Neural cell (in vitro differentiated cells): ENCODE results near the gene PRDM8. TPM values are rescaled to one million over a fixed set of nuclear protein-coding genes. Genes with fewer than 3 reads are reported as not detected.

ENCODE experiments used
- H2AFZ ChIP-seq: fragments of 200-600, 300-800 bp; sonication (generic), shearing (Covaris generic); 2 replicates; pipeline ENCODE4 v1.6.0; 2014; ENCODE audit warnings: low read depth, mild to moderate bottlenecking, antibody characterized with exemption, low read length, moderate library complexity
- H3F3A ChIP-seq: fragments of 200-600 bp; shearing (Covaris generic); 2 replicates; pipeline ENCODE4 v1.6.1; 2016; ENCODE audit warnings: mild to moderate bottlenecking, moderate library complexity, mixed read lengths, antibody characterized with exemption, low read length; ENCODE audit not compliant: insufficient read depth, poor library complexity, severe bottlenecking
- H3K27ac ChIP-seq: fragments of 200-600, 300-800 bp; sonication (generic), shearing (Covaris generic); 2 replicates; pipeline ENCODE4 v1.5.1; 2014; ENCODE audit warnings: mild to moderate bottlenecking, low read length, moderate library complexity
- H3K27me3 ChIP-seq: fragments of 300-800, 200-600 bp; sonication (generic), shearing (Covaris generic); 2 replicates; pipeline ENCODE4 v1.6.0; 2014; ENCODE audit warnings: mild to moderate bottlenecking, low read depth, low read length, moderate library complexity; ENCODE audit not compliant: insufficient read depth
- H3K36me3 ChIP-seq: fragments of 300-800, 200-600 bp; sonication (generic), shearing (Covaris generic); 2 replicates; pipeline ENCODE4 v1.5.1; 2014; ENCODE audit warnings: mild to moderate bottlenecking, antibody characterized with exemption, low read length, moderate library complexity; ENCODE audit not compliant: insufficient read depth
- H3K4me2 ChIP-seq: fragments of 300-800, 200-600 bp; sonication (generic), shearing (Covaris generic); 2 replicates; pipeline ENCODE4 v1.6.0; 2014; ENCODE audit warnings: mild to moderate bottlenecking, low read length
- H3K4me3 ChIP-seq: fragments of 300-800, 200-600 bp; sonication (generic), shearing (Covaris generic); 2 replicates; pipeline ENCODE4 v1.5.1; 2014; ENCODE audit warnings: mild to moderate bottlenecking, low read length, moderate library complexity
- H3K79me2 ChIP-seq: fragments of 200-600 bp; shearing (Covaris generic); replicated peaks from 2 replicates; pipeline ENCODE4 v1.6.0; 2014; ENCODE audit warnings: mild to moderate bottlenecking, low read length, moderate library complexity; ENCODE audit not compliant: insufficient read depth
- H3K9ac ChIP-seq: fragments of 300-800, 200-600 bp; sonication (generic), shearing (Covaris generic); 2 replicates; pipeline ENCODE4 v1.6.1; 2016; ENCODE audit warnings: mild to moderate bottlenecking, low read length, mixed read lengths
- H3K9me2 ChIP-seq: fragments of 200-600 bp; shearing (Covaris generic); 2 replicates; pipeline ENCODE4 v1.6.1; 2016; ENCODE audit warnings: mild to moderate bottlenecking, low read length, mixed read lengths; ENCODE audit not compliant: insufficient read depth
- H3K9me3 ChIP-seq: fragments of 200-600, 300-800 bp; sonication (generic), shearing (Covaris generic); 2 replicates; pipeline ENCODE4 v1.6.1; 2016; ENCODE audit warnings: mild to moderate bottlenecking, mixed run types, low read length, moderate library complexity, mixed read lengths
- H4K20me1 ChIP-seq: fragments of 200-600 bp; shearing (Covaris generic); 2 replicates; pipeline ENCODE4 v1.6.1; 2016; ENCODE audit warnings: mild to moderate bottlenecking, mixed run types; ENCODE audit not compliant: insufficient read depth
- EP300 ChIP-seq: fragments of 450-650 bp; conservative IDR thresholded peaks from 2 replicates; pipeline ENCODE4 v1.6.1; 2014; ENCODE audit warnings: antibody characterized with exemption, mild to moderate bottlenecking, moderate library complexity; ENCODE audit not compliant: poor library complexity, severe bottlenecking
- EZH2 ChIP-seq: fragments of 200-600, 300-800 bp; shearing (Covaris generic), sonication (generic); IDR thresholded peaks from 2 replicates; pipeline ENCODE4 v1.6.1; 2014; ENCODE audit warnings: antibody characterized with exemption, low read length, borderline replicate concordance, mild to moderate bottlenecking; ENCODE audit not compliant: insufficient read depth, poor library complexity, severe bottlenecking
- MXI1 ChIP-seq: fragments of 450-650 bp; conservative IDR thresholded peaks from 2 replicates; pipeline ENCODE4 v1.6.1; 2014; ENCODE audit warnings: antibody characterized with exemption, mild to moderate bottlenecking; ENCODE audit not compliant: poor library complexity, severe bottlenecking
- POLR2AphosphoS5 ChIP-seq: IDR thresholded peaks from 2 replicates; pipeline ENCODE4 v1.6.1; 2012
- RAD21 ChIP-seq: fragments of 450-650 bp; conservative IDR thresholded peaks from 2 replicates; pipeline ENCODE4 v1.6.1; 2014; ENCODE audit warnings: antibody characterized with exemption, mild to moderate bottlenecking, moderate library complexity
- REST ChIP-seq: IDR thresholded peaks from 2 replicates; pipeline ENCODE4 v1.6.1; 2012; ENCODE audit warnings: borderline replicate concordance
- SMC3 ChIP-seq: fragments of 450-650 bp; conservative IDR thresholded peaks from 2 replicates; pipeline ENCODE4 v1.6.1; 2014; ENCODE audit warnings: antibody characterized with exemption, mild to moderate bottlenecking, moderate library complexity; ENCODE audit not compliant: poor library complexity
- polyA plus RNA-seq: library from polyadenylated mRNA; depleted of rRNA; stranded (reverse); fragments of >200 nt; gene quantifications from 2 replicates; pipeline ENCODE4 v1.2.3, GENCODE V29; 2014
- TF ChIP-seq, protein P1 (sequence below): fragments of 450-650 bp; IDR thresholded peaks from 2 replicates; pipeline ENCODE4 v1.5.1; 2014; ENCODE audit warnings: antibody characterized with exemption, mild to moderate bottlenecking, moderate library complexity; ENCODE audit not compliant: poor library complexity, severe bottlenecking

PRDM8 gene
- polyA plus RNA-seq, 1 donor from 2014 or later, result 0.46 TPM

DNA sequence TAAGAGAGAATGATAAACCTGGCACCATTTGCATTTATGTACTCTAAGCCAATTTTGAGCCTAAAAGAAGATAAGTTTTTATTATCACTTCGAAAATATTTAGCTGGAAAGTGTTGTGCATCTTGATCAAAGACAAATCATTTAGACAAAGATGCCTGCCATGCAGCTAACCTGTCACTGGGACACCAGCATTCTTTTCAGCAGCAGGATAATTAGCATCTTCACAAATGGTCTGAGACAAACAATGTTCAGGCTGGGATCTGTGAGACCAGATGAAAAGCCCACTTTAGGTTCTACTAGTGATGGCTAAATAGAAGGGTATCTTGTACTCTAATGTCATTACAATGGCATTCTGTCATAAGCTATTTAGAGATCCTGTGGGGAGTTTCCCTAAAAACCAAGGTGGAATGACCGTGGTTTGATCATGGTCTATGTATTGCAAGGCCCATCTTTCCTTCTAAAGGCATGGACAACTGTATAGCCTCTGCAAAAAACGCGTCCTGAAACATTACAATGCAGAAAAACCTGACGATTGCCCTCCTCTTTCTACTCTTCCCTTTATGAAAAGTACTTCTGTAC, 7.2 kb downstream of the PRDM8 start:
- H3K9me3 ChIP-seq, result peaks cover 14% of the 10 kb centered on the region
- H3K27me3 ChIP-seq, result peaks cover 99% of the 10 kb centered on the region
- no peaks in the 10 kb centered on the region for H3K9me2 ChIP-seq
- no peak overlapping the region for H3K4me3 ChIP-seq
- H3K36me3 ChIP-seq, result no peaks in the 10 kb centered on the region
- no peak overlapping the region for H2AFZ ChIP-seq
- no peaks in the 10 kb centered on the region for H4K20me1 ChIP-seq
- H3K4me2 ChIP-seq, result no peak overlapping the region
- H3F3A ChIP-seq, result no peaks in the 10 kb centered on the region
- no peak overlapping the region for H3K9ac ChIP-seq
- no peak for TF ChIP-seq SMC3
- no peak for TF ChIP-seq RAD21
- no peak for TF ChIP-seq MXI1
- no peak overlapping the region for H3K27ac ChIP-seq
- H3K79me2 ChIP-seq, result no peaks in the 10 kb centered on the region

DNA sequence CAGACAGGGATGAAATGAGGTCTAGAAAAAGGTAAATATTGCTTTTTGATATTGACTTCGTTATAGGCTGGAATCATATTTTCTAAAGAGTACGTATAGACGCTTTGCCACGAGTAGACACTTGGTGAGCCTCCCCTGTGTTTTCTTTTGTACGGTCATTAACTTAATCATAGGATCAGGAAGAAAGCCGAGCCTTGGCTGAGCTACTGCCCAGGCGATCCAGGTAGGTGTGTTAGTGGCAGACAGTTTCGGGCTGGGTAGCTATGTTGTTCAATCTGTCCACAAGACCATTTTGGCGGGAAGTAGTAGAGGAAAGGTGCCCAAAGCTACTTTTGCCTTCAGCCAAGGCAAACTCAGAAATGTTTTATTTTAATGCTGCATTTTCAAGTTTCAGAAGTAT, 8.8 kb downstream of the PRDM8 start:
- H3K9me2 ChIP-seq, result no peaks in the 10 kb centered on the region
- no peak overlapping the region for H3K4me3 ChIP-seq
- H3K9me3 ChIP-seq, result peaks cover 14% of the 10 kb centered on the region
- H3K79me2 ChIP-seq, result no peaks in the 10 kb centered on the region
- no peak overlapping the region for H3K4me2 ChIP-seq
- no peaks in the 10 kb centered on the region for H4K20me1 ChIP-seq
- H3K9ac ChIP-seq, result no peak overlapping the region
- H3K27me3 ChIP-seq, result peaks cover 98% of the 10 kb centered on the region
- no peak overlapping the region for H3K27ac ChIP-seq
- TF ChIP-seq POLR2AphosphoS5 (no peak), EP300 (no peak), EZH2 (no peak), REST (no peak), RAD21 (no peak), SMC3 (no peak)
- TF ChIP-seq, protein P1, sequence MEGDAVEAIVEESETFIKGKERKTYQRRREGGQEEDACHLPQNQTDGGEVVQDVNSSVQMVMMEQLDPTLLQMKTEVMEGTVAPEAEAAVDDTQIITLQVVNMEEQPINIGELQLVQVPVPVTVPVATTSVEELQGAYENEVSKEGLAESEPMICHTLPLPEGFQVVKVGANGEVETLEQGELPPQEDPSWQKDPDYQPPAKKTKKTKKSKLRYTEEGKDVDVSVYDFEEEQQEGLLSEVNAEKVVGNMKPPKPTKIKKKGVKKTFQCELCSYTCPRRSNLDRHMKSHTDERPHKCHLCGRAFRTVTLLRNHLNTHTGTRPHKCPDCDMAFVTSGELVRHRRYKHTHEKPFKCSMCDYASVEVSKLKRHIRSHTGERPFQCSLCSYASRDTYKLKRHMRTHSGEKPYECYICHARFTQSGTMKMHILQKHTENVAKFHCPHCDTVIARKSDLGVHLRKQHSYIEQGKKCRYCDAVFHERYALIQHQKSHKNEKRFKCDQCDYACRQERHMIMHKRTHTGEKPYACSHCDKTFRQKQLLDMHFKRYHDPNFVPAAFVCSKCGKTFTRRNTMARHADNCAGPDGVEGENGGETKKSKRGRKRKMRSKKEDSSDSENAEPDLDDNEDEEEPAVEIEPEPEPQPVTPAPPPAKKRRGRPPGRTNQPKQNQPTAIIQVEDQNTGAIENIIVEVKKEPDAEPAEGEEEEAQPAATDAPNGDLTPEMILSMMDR, result no peak
- H3K36me3 ChIP-seq, result no peaks in the 10 kb centered on the region
- no peak overlapping the region for H2AFZ ChIP-seq
- H3F3A ChIP-seq, result no peaks in the 10 kb centered on the region
